ENCODE measurements around the gene INPP5E.

The INPP5E gene

GRCh38 chr9:136451221-136451877 lies 11.7 kb upstream of the INPP5E start:
- FAIRE-seq = no peak
- DNase-seq (ENCODE audit: low spot score) = no peak

- no peak for DNase-seq (ENCODE audit: low spot score)
- FAIRE-seq = no peak
Observed at GRCh38 chr9:136448655-136449054, 9.0 kb upstream of the INPP5E start.

GRCh38 chr9:136447173-136447778 lies 7.6 kb upstream of the INPP5E start:
- DNase-seq (ENCODE audit: low spot score) = no peak

GRCh38 chr9:136445799-136446198 lies 6.2 kb upstream of the INPP5E start:
- DNase-seq (ENCODE audit: low spot score) (no peak), FAIRE-seq (no peak)

More at GRCh38 chr9:136447173-136447778, 7.6 kb upstream of the INPP5E start:
- no peak for FAIRE-seq

GRCh38 chr9:136444102-136444501 lies 4.5 kb upstream of the INPP5E start:
- FAIRE-seq = no peak
- DNase-seq (ENCODE audit: low spot score) = no peak

GRCh38 chr9:136443687-136444086 lies 4.0 kb upstream of the INPP5E start:
- no peak for FAIRE-seq
- DNase-seq (ENCODE audit: low spot score) = no peak

- no peak for FAIRE-seq
Observed at GRCh38 chr9:136443087-136443486, 3.4 kb upstream of the INPP5E start.

GRCh38 chr9:136442265-136442664 lies 2.6 kb upstream of the INPP5E start:
- DNase-seq (ENCODE audit: low spot score) = no peak
- FAIRE-seq = no peak

More at GRCh38 chr9:136443087-136443486, 3.4 kb upstream of the INPP5E start:
- no peak for DNase-seq (ENCODE audit: low spot score)

GRCh38 chr9:136441681-136442245 lies 2.1 kb upstream of the INPP5E start:
- DNase-seq (ENCODE audit: low spot score) (no peak), FAIRE-seq (no peak)

GRCh38 chr9:136441191-136441680 lies 1.6 kb upstream of the INPP5E start:
- no peak for DNase-seq (ENCODE audit: low spot score)
- FAIRE-seq = no peak

GRCh38 chr9:136438548-136439480 lies 831 bp downstream of the INPP5E start:
- no peak for FAIRE-seq
- DNase-seq (ENCODE audit: low spot score) = peak; percentile 44

- FAIRE-seq (no peak), DNase-seq (ENCODE audit: low spot score) (no peak)
Observed at GRCh38 chr9:136437839-136438547, 1.7 kb downstream of the INPP5E start.

GRCh38 chr9:136437430-136437829 lies 2.2 kb downstream of the INPP5E start:
- DNase-seq (ENCODE audit: low spot score) = no peak
- no peak for FAIRE-seq

- no peak for FAIRE-seq
- DNase-seq (ENCODE audit: low spot score) = no peak
Observed at GRCh38 chr9:136436055-136436634, 3.5 kb downstream of the INPP5E start.

- FAIRE-seq (no peak), DNase-seq (ENCODE audit: low spot score) (no peak)
Observed at GRCh38 chr9:136434580-136435169, 5.0 kb downstream of the INPP5E start.

- no peak for FAIRE-seq
- no peak for DNase-seq (ENCODE audit: low spot score)
Observed at GRCh38 chr9:136433849-136434579, 5.6 kb downstream of the INPP5E start.

GRCh38 chr9:136433043-136433715 lies 6.5 kb downstream of the INPP5E start:
- DNase-seq (ENCODE audit: low spot score) (no peak), FAIRE-seq (no peak)

- no peak for FAIRE-seq
- DNase-seq (ENCODE audit: low spot score) = no peak
Observed at GRCh38 chr9:136432591-136432990, 7.1 kb downstream of the INPP5E start.

GRCh38 chr9:136431782-136432350 lies 7.8 kb downstream of the INPP5E start:
- FAIRE-seq (no peak), DNase-seq (ENCODE audit: low spot score) (no peak)

Measured in urothelium cell line (cell line).